H9 (cell line): ENCODE data around the gene CCDC142. TPM values are rescaled to one million over a fixed set of nuclear protein-coding genes. Genes with fewer than 3 reads are reported as not detected.

Experiments
- DNase-seq: peaks from one replicate; pipeline ENCODE4 v3.0.0-alpha.2; 2017
- H2AFZ ChIP-seq: one replicate; pipeline ENCODE4 v1.6.1; 2013; ENCODE audit warnings: mild to moderate bottlenecking, low read length, control low read depth, moderate library complexity
- H2AK5ac ChIP-seq: 2 replicates; pipeline ENCODE4 v1.6.1; 2013; ENCODE audit warnings: low read length, control low read depth, mixed read lengths; ENCODE audit not compliant: insufficient read length
- H2BK120ac ChIP-seq: one replicate; pipeline ENCODE4 v1.6.1; 2013; ENCODE audit warnings: low read depth, mild to moderate bottlenecking, low read length, control low read depth, inconsistent platforms; ENCODE audit not compliant: poor library complexity, severe bottlenecking
- H2BK12ac ChIP-seq: 2 replicates; pipeline ENCODE4 v1.6.1; 2013; ENCODE audit warnings: low read length, control low read depth, mixed read lengths, low read depth; ENCODE audit not compliant: insufficient read length
- H2BK15ac ChIP-seq: 2 replicates; pipeline ENCODE4 v1.6.1; 2013; ENCODE audit warnings: low read depth, low read length, control low read depth
- H2BK20ac ChIP-seq: one replicate; pipeline ENCODE4 v1.6.1; 2013; ENCODE audit warnings: low read depth, mild to moderate bottlenecking, low read length, control low read depth, inconsistent platforms; ENCODE audit not compliant: poor library complexity, severe bottlenecking
- H2BK5ac ChIP-seq: 2 replicates; pipeline ENCODE4 v1.6.1; 2013; ENCODE audit warnings: low read length, control low read depth, mixed read lengths; ENCODE audit not compliant: insufficient read length
- H3K14ac ChIP-seq: 2 replicates; pipeline ENCODE4 v1.6.1; 2013; ENCODE audit warnings: low read length, control low read depth; ENCODE audit not compliant: insufficient read depth
- H3K18ac ChIP-seq: 2 replicates; pipeline ENCODE4 v1.6.1; 2013; ENCODE audit warnings: low read depth, mild to moderate bottlenecking, mixed read lengths, low read length, control low read depth; ENCODE audit not compliant: insufficient read length
- H3K23ac ChIP-seq: 2 replicates; pipeline ENCODE4 v1.6.1; 2013; ENCODE audit warnings: low read length, control low read depth, mixed read lengths, low read depth; ENCODE audit not compliant: insufficient read length
- H3K23me2 ChIP-seq: 2 replicates; pipeline ENCODE4 v1.6.1; 2013; ENCODE audit warnings: low read depth, mild to moderate bottlenecking, mixed read lengths, low read length, control low read depth; ENCODE audit not compliant: insufficient read length, poor library complexity, severe bottlenecking
- H3K27ac ChIP-seq: 2 replicates; pipeline ENCODE4 v1.5.1; 2013; ENCODE audit warnings: low read length, control low read depth, mixed read lengths, low read depth; ENCODE audit not compliant: insufficient read length
- H3K27me3 ChIP-seq: 2 replicates; pipeline ENCODE4 v1.6.1; 2013; ENCODE audit warnings: low read length, control low read depth, inconsistent platforms; ENCODE audit not compliant: insufficient read depth
- H3K4ac ChIP-seq: 2 replicates; pipeline ENCODE4 v1.6.1; 2013; ENCODE audit warnings: low read depth, mild to moderate bottlenecking, control low read depth, inconsistent platforms, low read length, moderate library complexity
- H3K4me1 ChIP-seq: 2 replicates; pipeline ENCODE4 v1.6.1; 2013; ENCODE audit warnings: low read length, control low read depth, inconsistent platforms; ENCODE audit not compliant: insufficient read depth
- H3K4me2 ChIP-seq: 2 replicates; pipeline ENCODE4 v1.6.1; 2013; ENCODE audit warnings: low read length, control low read depth, mixed read lengths; ENCODE audit not compliant: insufficient read length, insufficient read depth
- H3K56ac ChIP-seq: 2 replicates; pipeline ENCODE4 v1.6.1; 2013; ENCODE audit warnings: low read depth, mild to moderate bottlenecking, mixed read lengths, low read length, control low read depth; ENCODE audit not compliant: insufficient read length
- H3K79me1 ChIP-seq: 2 replicates; pipeline ENCODE4 v1.6.1; 2013; ENCODE audit warnings: low read depth, mild to moderate bottlenecking, moderate library complexity, low read length, control low read depth, inconsistent platforms; ENCODE audit not compliant: insufficient read depth, poor library complexity, severe bottlenecking
- H3K79me2 ChIP-seq: 2 replicates; pipeline ENCODE4 v1.6.1; 2013; ENCODE audit warnings: low read length, control low read depth, inconsistent platforms; ENCODE audit not compliant: insufficient read depth
- H3K9ac ChIP-seq: 2 replicates; pipeline ENCODE4 v1.6.1; 2013; ENCODE audit warnings: low read length, control low read depth, mixed read lengths; ENCODE audit not compliant: insufficient read length; ENCODE audit errors: extremely low read depth
- H3K9me3 ChIP-seq: one replicate; pipeline ENCODE4 v1.6.1; 2013; ENCODE audit warnings: low read depth, low read length, inconsistent platforms; ENCODE audit not compliant: control insufficient read depth
- H3T11ph ChIP-seq: one replicate; pipeline ENCODE4 v1.6.1; 2013; ENCODE audit warnings: mild to moderate bottlenecking, low read length, control low read depth, inconsistent platforms
- H4K20me1 ChIP-seq: one replicate; pipeline ENCODE4 v1.6.1; 2013; ENCODE audit not compliant: control insufficient read depth, insufficient read length, insufficient read depth
- H4K5ac ChIP-seq: 2 replicates; pipeline ENCODE4 v1.6.1; 2013; ENCODE audit warnings: low read depth, mild to moderate bottlenecking, mixed read lengths, low read length, control low read depth; ENCODE audit not compliant: insufficient read length
- H4K8ac ChIP-seq: replicated peaks from 2 replicates; pipeline ENCODE4 v1.6.1; 2013; ENCODE audit warnings: low read length, control low read depth, mixed read lengths, low read depth; ENCODE audit not compliant: insufficient read length
- H4K91ac ChIP-seq: 2 replicates; pipeline ENCODE4 v1.6.1; 2013; ENCODE audit warnings: low read depth, mild to moderate bottlenecking, moderate library complexity, mixed read lengths, low read length, control low read depth; ENCODE audit not compliant: insufficient read length
- H3K27ac Mint-ChIP-seq, 3 experiments: 2 replicates in 2 of 3; 3 replicates in 1 of 3; pipeline ENCODE4 v1.8.0; 2020 to 2021; ENCODE audit warnings: mixed read lengths in 3 of 3, mild to moderate bottlenecking in 1 of 3, moderate library complexity in 1 of 3
- H3K27me3 Mint-ChIP-seq: 2 replicates; pipeline ENCODE4 v1.8.0; 2021; ENCODE audit warnings: low read depth, mild to moderate bottlenecking, moderate library complexity, mixed read lengths
- H3K36me3 Mint-ChIP-seq, 3 experiments: 2 replicates in 2 of 3; 3 replicates in 1 of 3; pipeline ENCODE4 v1.8.0; 2020 to 2021; ENCODE audit warnings: low read depth in 3 of 3, mixed read lengths in 3 of 3; ENCODE audit not compliant: insufficient read depth in 1 of 3
- H3K4me1 Mint-ChIP-seq, 2 experiments: 2 replicates each; pipeline ENCODE4 v1.8.0; 2020; ENCODE audit warnings: mixed read lengths in 2 of 2
- H3K4me3 Mint-ChIP-seq, 2 experiments: 2 replicates in 1 of 2; 3 replicates in 1 of 2; pipeline ENCODE4 v1.8.0; 2020 to 2021; ENCODE audit warnings: mild to moderate bottlenecking in 2 of 2, mixed read lengths in 2 of 2, moderate library complexity in 1 of 2
- H3K9me3 Mint-ChIP-seq, 2 experiments: 2 replicates in 1 of 2; 3 replicates in 1 of 2; pipeline ENCODE4 v1.8.0; 2020; ENCODE audit warnings: mild to moderate bottlenecking in 2 of 2, mixed read lengths in 2 of 2, moderate library complexity in 1 of 2
- WGBS: extraction: QIAGEN DNeasy Blood & Tissue Kit; methylation state at CpG from one replicate; pipeline ENCODE4 v1.1.7; 2013; ENCODE audit warnings: missing lambda C conversion rate, low lambda C conversion rate, mixed read lengths; ENCODE audit not compliant: insufficient read length; ENCODE audit errors: extremely low coverage; 5-methylcytosine and 5-hydroxymethylcytosine counted together
- total RNA-seq: library from RNA; stranded (reverse); gene quantifications from 2 replicates; pipeline ENCODE4 v1.2.1, GENCODE V29; 2021
- TF ChIP-seq, protein P1 (sequence below): fragments of 200-600 bp; sonication (generic); conservative IDR thresholded peaks from 3 replicates; pipeline ENCODE4 v1.8.0; 2021; ENCODE audit warnings: antibody characterized with exemption, mild to moderate bottlenecking

The CCDC142 gene
- total RNA-seq, 1 experiment from 2014 or later, result 21.5 TPM

DNA sequence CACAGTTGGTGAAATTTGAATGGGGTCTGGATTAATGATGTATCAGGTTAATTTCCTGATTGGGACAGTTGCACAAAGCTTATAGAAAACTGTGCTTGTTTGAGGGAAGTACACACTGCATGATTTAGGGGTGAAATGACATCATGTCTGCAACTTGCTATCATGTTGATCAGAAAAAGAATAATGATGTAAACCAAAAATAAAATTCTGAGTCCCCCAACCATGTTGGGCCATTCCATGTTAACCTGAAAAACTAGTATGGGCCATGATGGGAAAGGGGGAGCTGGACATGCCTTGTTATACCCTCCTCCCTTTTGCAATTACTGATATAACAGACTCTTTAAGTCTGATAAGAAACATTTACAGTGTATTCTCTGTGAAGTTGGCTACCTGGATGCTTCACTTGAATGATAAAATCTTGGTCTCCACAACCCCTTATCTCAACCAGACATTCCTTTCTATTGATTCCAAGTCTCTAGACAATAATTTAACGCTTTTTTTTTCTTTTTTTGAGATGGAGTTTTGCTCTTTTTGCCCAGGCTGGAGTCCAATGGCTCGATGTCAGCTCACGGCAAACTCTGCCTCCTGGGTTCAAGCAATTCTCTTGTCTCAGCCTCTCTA is 32.1 kb downstream of the CCDC142 start:
- Mint-ChIP-seq H3K4me3 (no peak overlapping the region; a peak in 1 of 5 replicates), H3K27me3 (peaks cover 5% of the 10 kb centered on the region), H3K4me1 (peaks cover 8 to 13% of the 10 kb centered on the region in 2 experiments), H3K9me3 (no peaks in the 10 kb centered on the region), H3K27ac (no peak overlapping the region; a peak in 1 of 7 replicates), H3K36me3 (no peaks in the 10 kb centered on the region)
- no peak overlapping the region for H3K4ac ChIP-seq
- WGBS, result no CpG with 5 or more reads among the region's 3 CpGs
- no peak overlapping the region for H2BK12ac ChIP-seq
- no peak overlapping the region for H3K4me2 ChIP-seq
- H3K23me2 ChIP-seq, result peaks cover 5% of the 10 kb centered on the region
- H4K5ac ChIP-seq, result no peak overlapping the region
- H3K14ac ChIP-seq, result no peak overlapping the region
- no peaks in the 10 kb centered on the region for H3K79me2 ChIP-seq
- no peak overlapping the region for H2AK5ac ChIP-seq
- no peak overlapping the region for H2AFZ ChIP-seq
- H3K27ac ChIP-seq, result no peak overlapping the region
- H2BK120ac ChIP-seq, result no peak overlapping the region
- no peak overlapping the region for H3K23ac ChIP-seq
- no peak overlapping the region for H3T11ph ChIP-seq
- no peaks in the 10 kb centered on the region for H3K27me3 ChIP-seq
- no peaks in the 10 kb centered on the region for H3K79me1 ChIP-seq
- no peaks in the 10 kb centered on the region for H4K20me1 ChIP-seq
- H3K56ac ChIP-seq, result no peak overlapping the region
- H3K9ac ChIP-seq, result no peak overlapping the region
- no peak overlapping the region for H4K91ac ChIP-seq
- no peak for DNase-seq
- no peak overlapping the region for H2BK15ac ChIP-seq
- no peaks in the 10 kb centered on the region for H3K9me3 ChIP-seq
- H2BK5ac ChIP-seq, result no peak overlapping the region
- no peak overlapping the region for H4K8ac ChIP-seq
- TF ChIP-seq, protein P1, sequence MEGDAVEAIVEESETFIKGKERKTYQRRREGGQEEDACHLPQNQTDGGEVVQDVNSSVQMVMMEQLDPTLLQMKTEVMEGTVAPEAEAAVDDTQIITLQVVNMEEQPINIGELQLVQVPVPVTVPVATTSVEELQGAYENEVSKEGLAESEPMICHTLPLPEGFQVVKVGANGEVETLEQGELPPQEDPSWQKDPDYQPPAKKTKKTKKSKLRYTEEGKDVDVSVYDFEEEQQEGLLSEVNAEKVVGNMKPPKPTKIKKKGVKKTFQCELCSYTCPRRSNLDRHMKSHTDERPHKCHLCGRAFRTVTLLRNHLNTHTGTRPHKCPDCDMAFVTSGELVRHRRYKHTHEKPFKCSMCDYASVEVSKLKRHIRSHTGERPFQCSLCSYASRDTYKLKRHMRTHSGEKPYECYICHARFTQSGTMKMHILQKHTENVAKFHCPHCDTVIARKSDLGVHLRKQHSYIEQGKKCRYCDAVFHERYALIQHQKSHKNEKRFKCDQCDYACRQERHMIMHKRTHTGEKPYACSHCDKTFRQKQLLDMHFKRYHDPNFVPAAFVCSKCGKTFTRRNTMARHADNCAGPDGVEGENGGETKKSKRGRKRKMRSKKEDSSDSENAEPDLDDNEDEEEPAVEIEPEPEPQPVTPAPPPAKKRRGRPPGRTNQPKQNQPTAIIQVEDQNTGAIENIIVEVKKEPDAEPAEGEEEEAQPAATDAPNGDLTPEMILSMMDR, result no peak
- no peak overlapping the region for H3K18ac ChIP-seq
- no peak overlapping the region for H2BK20ac ChIP-seq
- no peaks in the 10 kb centered on the region for H3K4me1 ChIP-seq
